HG03175 (cell line): ENCODE results near the gene FES.
"Not testable (repeated sequence)": the region's sequence is repeated elsewhere in the genome, so short reads cannot be mapped to it uniquely, and the experiment has no call there.

Source experiments
- ATAC-seq: cut with Tn5 transposase; IDR thresholded peaks from one replicate; pipeline ENCODE4 v1.9.1; 2021; ENCODE audit warnings: mild to moderate bottlenecking, moderate library complexity; ENCODE audit not compliant: unreplicated experiment

Gene FES

DNA sequence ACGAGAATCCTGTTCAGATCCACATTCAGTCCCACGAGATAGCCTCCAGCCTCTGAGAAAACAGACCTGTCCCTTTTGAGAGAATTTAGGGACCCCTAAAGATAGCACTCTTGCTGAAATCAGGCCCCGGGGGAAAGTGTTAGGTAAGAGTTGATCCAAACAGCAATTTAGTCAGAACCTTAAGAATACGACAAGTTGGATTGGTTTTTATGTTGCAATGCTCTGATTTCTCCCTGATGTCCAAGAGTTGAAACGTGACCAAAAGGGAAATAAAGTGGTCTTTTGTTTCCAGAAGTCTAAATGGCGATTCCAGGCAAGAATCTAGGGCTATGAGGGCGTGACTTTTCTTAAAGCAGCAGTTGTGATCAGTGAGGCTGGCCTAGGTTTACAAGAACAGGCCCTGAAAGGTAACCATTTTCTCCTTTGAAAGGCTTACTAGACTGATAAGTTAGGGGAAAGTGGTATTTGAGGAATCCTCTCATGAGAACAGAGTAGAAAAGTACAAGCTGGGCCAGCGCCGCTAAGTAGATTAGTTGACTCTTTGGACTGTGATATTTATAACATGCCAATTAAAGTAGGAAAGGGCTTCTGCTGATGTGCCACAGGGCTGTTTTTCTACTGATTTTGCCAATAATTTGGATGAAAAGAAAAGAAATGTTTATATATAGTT lies 23.7 kb downstream of the FES start:
- no peak for ATAC-seq

DNA sequence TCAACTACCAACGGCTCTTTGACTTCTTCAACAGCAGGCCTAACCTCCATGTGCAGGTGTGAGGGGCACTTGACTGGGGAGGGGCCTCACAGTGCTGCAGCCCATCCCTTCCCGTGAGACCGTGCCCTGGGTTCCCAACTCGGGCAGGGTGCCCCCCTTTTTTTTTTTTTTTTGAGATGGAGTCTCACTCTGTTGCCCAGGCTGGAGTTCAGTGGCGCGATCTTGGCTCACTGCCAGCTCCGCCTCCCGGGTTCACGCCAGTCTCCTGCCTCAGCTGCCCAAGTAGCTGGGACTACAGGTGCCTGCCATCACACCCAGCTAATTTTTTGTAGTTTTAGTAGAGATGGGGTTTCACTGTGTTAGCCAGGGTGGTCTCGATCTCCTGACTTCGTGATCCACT lies 25.1 kb downstream of the FES start:
- ATAC-seq: not testable (repeated sequence)

DNA sequence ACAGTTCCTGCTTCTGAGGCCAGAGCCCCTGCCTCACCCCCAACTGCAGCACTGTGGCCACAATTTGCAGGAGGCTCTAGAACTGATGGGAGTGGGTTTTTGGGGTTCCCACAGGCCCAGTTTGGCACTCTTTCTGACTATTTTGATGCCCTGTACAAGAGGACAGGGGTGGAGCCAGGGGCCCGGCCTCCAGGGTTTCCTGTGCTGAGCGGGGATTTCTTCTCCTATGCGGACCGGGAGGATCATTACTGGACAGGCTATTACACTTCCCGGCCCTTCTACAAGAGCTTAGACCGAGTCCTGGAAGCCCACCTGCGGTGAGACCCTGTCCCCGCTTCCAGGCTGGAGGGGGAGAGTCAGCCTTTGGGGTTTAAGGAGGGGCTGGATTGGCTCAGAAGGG lies 25.7 kb downstream of the FES start:
- no peak for ATAC-seq

DNA sequence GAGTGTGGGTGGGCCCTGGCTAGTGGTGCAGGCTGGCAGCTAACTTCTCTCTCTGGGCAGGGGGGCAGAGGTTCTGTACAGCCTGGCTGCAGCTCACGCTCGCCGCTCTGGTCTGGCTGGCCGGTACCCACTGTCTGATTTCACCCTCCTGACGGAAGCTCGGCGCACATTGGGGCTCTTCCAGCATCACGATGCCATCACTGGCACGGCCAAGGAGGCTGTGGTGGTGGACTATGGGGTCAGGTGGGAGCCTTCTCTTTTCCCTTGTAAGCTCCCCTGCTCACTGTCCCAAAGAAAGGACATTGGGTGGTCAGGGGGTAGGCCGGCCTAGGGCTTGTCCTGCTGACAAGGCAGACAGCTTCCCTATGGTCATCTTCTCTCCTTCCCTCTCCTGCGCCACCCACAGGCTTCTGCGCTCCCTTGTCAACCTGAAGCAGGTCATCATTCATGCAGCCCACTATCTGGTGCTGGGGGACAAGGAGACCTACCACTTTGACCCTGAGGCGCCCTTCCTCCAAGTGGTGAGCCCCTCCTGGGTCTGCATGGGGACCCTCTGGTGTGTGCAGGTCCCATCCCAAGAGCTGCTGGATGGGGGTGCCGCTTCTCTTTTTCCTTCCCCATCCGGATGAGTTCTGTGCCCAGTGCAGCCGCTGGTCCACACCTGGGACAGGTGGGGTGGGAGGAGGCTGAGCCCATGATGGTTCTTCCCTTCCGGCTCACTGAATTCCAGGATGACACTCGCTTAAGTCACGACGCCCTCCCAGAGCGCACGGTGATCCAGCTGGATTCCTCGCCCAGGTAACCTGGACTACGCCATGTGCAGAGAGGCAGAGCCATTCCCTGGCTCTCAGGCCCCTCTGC lies 26.4 kb downstream of the FES start:
- ATAC-seq: no peak

DNA sequence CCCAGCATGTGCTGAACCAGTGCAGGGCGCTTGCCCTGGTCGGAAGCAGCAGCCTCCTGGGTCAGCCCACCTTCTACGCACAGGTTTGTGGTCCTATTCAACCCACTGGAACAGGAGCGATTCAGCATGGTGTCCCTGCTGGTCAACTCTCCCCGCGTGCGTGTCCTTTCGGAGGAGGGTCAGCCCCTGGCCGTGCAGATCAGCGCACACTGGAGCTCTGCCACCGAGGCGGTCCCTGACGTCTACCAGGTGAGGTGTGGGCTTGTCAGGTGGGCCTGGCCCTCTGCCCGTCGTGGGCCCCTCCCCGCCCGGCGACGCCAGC lies 27.0 kb downstream of the FES start:
- ATAC-seq: no peak

DNA sequence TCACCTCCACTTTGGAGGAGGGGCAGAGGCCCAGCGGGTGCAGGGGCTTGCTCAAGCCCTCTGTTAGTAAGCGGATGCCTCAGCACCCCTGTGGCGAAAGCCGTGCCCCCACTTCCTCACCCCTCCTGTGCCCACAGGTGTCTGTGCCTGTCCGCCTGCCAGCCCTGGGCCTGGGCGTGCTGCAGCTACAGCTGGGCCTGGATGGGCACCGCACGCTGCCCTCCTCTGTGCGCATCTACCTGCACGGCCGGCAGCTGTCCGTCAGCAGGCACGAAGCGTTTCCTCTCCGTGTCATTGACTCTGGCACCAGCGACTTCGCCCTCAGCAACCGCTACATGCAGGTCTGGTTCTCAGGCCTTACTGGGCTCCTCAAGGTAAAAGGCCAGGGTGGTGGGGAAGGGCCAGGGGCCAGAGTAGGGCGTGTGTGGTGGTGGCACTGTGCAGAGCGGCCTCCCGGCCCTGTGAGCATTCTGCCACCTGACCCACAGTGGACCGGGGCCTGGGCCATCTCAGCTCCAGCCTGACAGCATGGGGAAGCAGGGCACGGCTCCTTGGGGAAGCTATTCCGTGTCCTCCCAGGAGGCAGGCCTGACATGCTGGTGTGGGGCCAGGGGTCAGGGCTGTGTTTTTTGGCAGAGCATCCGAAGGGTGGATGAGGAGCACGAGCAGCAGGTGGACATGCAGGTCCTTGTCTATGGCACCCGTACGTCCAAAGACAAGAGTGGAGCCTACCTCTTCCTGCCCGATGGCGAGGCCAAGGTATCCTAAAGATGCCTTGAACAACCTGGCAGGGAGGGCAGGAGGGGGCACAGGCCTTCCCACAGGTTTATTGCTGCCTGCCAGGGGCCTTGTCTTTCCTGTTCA lies 27.8 kb downstream of the FES start:
- no peak for ATAC-seq

DNA sequence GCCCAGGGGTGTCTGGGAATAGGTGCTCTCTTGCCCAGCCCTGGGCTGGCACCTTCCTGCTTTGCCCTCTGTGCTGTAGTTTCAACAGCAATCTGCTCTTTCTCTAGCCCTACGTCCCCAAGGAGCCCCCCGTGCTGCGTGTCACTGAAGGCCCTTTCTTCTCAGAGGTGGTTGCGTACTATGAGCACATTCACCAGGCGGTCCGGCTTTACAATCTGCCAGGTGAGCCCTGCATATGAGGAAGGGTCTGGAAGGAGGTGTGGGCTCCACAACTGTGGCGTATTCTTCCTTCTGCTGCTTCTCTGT lies 28.4 kb downstream of the FES start:
- ATAC-seq: no peak

DNA sequence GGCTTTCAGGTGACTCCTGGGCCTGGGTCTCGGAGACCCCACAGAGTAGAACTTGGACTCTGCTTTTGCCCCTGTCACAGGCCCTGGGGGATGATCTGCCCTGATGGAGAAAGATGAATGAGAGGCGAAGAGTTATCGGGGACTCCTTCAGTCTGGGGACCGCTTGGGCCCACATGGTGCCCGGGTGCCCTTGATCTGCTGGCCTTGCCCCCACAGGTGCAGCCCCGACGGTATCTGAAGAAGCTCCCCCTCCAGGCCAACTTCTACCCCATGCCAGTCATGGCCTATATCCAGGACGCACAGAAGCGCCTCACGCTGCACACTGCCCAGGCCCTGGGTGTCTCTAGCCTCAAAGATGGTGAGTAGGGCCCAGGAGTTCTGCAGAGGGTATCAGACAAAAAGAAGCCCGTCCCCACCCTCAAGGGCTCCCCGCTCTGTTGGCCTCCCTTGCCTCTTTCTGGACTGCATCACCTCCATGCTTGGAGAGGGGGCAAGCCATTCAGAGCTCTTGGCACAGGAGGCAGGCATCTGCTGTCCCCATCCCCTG lies 29.2 kb downstream of the FES start:
- no peak for ATAC-seq

DNA sequence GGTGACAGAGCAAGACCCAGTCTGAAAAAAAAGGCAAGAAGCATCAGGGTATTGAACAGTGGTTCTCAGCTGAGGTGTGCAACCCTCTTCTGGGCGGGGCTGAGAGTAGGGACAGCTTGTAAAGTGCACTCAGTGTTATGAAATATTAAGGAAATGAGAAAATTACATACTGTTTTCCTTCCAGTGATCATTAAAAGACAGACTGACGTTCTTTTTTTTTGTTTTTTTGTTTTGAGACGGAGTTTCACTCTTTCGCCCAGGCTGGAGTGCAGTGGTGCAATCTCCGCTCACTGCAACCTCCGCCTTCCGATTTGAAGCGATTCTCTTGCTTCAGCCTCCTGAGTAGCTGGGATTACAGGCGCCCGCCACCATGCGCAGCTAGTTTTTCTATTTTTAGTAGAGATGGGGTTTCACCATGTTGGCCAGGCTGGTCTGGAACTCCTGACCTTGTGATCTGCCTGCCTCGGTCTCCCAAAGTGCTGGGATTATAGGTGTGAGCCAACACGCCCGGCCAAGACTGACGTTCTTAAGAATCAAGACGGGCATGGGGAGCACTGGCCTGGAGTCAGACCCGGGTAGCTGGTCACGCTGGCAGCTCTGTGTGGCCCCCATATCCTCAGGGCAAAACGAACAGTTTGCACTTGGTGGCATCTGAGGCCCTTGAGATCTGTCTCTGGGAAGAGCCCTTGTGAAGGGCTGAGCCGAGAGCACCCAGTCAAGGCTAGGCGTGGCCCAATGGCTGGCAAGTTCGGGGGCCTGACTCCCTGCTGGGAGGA lies 30.2 kb downstream of the FES start:
- no peak for ATAC-seq

DNA sequence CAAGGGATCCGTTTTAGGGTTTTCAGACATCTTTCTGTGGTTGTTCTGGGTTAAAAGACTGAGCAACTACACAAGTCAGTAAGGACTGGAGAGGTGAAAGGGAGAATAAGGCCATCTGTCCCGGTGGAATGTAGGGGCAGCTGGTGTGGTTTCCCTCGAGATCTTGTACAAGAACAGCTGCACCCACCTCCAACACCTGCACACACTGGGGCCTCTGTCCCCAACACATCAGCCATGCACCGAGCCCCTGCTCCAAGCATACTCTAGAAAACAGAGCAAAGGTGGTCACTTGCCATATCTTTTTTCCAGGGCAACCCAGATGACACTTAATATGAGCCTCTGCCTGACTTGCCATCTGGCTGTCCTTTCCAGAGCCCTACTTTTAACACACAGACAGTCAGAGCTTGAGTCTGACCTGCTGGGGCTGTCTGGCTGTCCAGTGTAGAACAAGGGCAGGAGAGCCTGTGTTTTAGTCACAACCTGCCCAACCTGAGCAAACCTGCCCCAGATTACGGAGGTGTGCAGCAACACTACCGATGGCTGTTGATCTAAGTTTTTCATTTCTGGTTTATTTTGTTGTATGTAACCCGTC lies 31.0 kb downstream of the FES start:
- ATAC-seq: no peak

DNA sequence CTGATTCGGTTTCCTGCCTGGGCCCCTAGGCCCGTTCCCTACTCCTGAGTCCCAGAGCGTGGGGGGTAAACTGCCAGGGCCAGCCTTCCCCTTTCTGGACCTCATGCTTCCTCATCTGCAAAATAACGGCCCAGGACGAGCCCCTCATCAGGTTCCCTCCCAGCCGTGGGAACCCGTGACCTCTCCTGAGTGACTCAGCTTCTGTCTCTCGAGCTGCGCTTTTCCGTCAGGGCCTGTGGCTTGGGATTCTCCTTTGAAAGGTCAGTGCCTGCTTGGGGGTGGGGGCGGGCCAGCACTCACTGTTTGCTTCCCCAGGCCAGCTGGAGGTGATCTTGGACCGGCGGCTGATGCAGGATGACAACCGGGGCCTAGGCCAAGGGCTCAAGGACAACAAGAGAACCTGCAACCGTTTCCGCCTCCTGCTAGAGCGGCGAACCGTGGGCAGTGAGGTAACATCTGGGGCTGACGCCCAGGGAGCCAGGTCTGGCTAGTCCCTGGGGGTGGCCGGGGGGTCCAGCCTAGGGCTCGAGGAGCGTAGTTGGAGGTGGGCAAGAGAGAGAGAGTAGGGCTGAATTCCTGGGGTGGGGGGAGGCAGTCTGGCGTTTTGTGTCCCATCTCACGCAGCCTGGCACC lies 31.6 kb downstream of the FES start:
- ATAC-seq: no peak

DNA sequence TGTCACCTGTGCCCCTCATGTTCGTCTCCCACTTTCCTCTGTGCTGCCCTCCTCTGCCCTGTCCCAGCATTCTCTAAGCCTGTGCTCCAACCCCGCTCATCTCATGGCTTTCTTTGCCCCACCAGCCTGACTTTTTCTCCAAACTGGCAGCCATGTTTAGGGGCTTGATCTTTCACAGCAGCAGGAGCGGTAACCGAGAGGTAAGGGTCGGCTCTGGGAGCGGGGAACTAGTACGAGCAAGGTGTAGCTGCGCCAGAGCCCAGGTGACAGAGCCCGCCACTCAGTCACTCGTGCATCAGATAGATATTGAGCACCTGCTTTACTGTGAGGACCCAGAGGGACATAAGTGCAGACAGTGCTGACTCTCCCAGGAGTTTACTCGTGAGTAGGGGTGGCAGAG lies 32.2 kb downstream of the FES start:
- ATAC-seq: no peak

DNA sequence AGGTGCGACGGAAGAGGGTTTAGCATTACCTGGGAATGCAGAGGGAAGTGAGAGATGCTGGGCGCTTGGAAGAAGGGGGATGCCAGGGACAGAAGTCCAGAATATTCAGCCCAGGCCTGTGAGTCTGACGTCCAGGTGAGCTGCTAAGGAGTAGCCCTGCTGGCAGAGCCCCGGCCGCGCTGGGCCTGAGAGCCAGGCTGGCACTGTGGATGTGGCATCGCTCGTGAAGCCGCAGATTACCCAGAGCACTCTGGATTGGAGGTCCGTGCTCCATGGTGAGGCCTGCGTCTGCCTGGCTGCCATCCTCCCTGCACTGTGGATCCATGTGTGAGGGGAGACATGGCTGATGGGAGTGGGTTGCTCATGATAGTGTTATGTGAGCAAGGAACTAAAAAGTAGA lies 33.3 kb downstream of the FES start:
- ATAC-seq: no peak

DNA sequence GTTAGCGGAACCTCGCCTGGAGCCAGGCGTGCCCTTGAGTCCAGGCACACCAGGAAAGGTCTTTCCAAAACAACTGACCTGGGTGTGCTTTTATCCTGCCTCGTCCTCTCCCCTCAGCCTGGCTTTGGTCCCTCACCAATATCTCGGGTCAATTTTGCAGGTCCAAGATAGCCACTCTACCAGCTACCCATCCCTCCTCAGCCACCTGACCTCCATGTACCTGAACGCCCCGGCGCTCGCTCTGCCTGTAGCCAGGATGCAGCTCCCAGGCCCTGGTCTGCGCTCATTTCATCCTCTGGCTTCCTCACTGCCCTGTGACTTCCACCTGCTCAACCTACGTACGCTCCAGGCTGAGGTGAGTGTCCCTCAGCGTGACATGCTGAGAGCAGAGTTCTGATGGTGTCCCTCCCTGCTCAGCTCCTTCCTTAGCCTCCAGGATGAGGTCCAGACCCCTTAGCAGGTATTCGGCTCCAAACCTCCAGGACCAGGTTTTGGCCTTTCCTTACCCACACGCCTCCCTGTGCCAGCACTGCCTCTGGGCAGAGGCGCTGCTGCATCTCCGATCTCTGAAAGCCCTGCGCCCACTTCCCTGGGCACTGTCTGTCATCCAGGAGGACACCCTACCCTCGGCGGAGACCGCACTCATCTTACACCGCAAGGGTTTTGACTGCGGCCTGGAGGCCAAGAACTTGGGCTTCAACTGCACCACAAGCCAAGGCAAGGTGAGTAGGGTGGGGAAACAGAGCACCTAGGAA lies 33.9 kb downstream of the FES start:
- no peak for ATAC-seq

DNA sequence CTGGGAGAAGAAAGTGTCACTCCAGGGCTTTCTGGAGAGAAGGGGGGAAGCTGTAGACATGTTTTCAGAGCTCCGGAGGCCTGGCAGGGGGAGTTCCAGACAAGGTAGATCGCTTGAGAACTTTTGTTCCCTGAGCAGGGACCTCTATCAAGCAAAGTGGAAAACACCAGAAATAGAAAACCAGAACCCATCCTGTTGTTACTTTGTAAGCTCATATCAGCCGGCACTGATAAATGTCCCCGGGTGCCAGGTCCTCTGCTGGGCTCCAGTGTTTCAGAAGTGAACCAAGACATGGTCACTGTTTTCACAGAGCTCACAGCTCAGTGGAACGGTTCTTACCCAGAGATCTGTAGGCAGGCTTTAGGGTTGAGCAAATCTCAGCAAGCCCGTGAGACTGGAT lies 34.5 kb downstream of the FES start:
- ATAC-seq: no peak

DNA sequence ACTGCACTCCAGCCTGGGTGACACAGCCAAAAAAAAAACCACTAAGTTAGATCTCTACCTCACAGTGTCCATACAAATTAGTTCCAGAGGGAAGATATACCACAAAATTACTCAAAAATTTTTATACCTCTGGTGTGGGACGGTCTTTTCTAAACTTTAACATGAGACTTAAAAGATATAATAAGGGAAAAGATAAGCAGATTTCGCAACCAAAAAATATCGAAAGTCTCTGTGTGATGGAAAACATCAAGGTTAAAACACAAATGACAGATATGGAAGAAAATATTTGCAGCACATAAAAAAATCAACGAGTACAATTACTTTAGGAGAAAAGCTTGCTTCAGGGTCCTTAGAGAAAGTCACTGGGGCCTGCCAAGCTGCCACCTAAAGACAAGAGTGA lies 37.6 kb downstream of the FES start:
- no peak for ATAC-seq

DNA sequence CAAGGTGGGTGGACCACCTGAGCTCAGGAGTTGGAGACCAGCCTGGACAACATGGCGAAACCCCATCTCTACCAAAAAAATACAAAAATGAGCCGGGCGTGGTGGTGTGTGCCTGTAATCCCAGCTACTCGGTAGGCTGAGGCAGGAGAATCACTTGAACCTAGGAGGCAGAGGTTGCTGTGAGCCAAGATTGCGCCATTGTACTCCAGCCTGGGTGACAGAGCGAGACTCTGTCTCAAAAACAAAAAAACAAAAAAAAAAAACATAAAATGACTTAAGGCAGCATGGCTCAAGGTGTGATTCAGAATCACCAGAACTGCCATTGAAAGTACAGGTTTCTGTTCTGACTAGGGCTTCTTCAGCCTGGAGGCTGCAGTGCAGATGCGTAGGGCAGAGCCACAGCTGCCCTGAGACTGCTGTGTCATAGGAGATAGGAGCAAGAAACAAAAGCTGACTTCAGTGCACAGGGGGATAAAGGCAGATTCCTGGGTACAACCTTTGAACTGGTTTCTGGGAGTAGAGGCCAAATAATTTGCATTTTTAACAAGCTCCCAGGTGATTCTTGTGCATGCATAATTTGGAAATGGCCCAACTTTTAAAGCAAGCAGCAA lies 38.5 kb downstream of the FES start:
- peak; percentile 89 for ATAC-seq

DNA sequence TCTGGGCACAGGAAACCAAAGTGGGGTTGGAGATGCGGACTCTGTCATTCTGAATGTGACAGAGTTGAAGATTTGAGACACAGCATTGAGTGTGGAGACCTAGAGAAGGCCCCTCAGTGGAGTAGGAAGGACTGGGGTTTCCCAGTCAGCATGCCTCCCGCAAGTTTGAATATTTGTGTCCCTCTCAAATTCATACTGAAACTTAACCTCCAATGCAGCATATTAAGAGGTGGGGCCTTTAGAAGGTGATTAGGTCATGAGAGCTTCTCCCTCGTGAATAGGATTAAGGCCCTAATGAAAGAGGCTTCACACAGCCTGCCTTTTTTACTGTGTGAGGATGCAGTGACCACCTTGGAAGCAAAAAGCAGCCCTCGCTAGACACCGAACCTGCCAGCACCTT lies 40.1 kb downstream of the FES start:
- peak; percentile 49 for ATAC-seq

DNA sequence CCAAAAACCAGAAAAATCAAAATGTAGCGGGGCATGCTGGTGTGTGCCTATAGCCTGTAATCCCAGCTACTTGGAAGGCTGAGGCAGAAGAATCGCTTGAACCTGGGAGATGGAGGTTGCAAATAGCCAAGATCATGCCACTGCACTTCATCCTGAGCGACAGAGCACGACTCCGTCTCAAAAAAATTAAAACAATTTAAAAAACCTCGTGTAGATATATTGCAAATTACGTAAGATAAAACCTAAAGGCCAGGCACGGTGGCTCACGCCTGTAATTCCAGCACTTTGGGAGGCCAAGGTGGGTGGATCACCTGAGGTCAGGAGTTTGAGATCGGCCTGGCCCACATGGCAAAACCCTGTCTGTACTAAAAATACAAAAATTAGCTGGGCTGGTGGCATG lies 42.5 kb downstream of the FES start:
- not testable (repeated sequence) for ATAC-seq
